Right renal pelvis (tissue), 4 donors: ENCODE results near the gene KIAA1549. TPM values are rescaled to one million over a fixed set of nuclear protein-coding genes. Genes with fewer than 3 reads are reported as not detected.
"Not testable (repeated sequence)": the region's sequence is repeated elsewhere in the genome, so short reads cannot be mapped to it uniquely, and the experiment has no call there.

Experiments
- DNase-seq, 4 donors: peaks; one replicate each; pipeline ENCODE4 v3.0.0-alpha.2; 2013; ENCODE audit warnings: low read depth in 4 of 4, low spot score in 3 of 4, missing footprints in 1 of 4
- polyA plus RNA-seq, 4 donors: library from polyadenylated mRNA; unstranded; fragments of 120-200 nt; gene quantifications; one replicate each; pipeline ENCODE4 v1.2.1, GENCODE V29; 2013; ENCODE audit not compliant: insufficient read length in 4 of 4

Gene KIAA1549
- polyA plus RNA-seq, 4 donors, result 12.2 to 14.0 (median 13.5) TPM

- no peak for DNase-seq
Measured at GRCh38 chr7:138945154-138945553, 36.0 kb downstream of the KIAA1549 start.

DNA sequence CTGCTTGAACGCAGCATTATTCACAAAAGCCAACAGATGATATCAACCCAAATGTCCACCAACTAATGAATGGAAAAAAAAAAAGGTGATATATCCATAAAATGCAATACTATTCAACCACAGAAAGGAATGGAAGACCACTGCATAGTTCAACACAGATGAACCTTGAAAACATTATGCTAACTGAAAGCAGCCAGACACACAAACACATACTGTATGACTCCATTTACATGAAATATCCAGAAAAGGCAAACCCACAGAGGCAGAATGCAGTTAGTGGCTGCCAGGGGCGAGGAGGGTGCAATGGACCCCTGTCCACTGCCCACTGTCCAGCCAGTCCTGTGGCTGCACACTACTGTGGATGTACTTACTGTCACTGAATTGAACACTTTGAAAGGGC lies 36.6 kb downstream of the KIAA1549 start:
- DNase-seq, result no peak

GRCh38 chr7:138943061-138943460 lies 38.1 kb downstream of the KIAA1549 start:
- DNase-seq, result no peak

GRCh38 chr7:138941545-138941944 lies 39.6 kb downstream of the KIAA1549 start:
- DNase-seq, result no peak

GRCh38 chr7:138940602-138941001 lies 40.6 kb downstream of the KIAA1549 start:
- not testable (repeated sequence) for DNase-seq

DNA sequence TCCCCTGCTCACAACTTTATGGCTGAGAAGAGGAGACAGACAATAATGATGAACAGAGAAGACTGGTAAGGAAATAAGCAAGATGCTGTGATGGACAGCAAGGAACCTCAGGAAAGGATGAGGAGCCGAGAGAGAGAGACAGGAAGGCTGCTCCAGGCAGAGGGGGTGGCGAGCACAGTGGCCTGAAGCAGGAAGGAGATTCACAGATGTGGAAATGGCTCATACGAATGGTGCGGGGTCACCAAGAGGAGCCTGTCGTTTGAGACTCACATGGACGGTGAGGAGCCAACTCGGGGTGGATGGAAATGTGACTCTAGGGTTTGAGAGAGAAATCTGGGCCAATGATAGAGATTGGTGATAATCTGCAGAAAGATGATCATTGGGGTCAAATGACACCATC lies 43.7 kb downstream of the KIAA1549 start:
- no peak for DNase-seq

- DNase-seq, result peak in 1 of 4 donors; percentile 18
Measured at GRCh38 chr7:138935465-138936011, 45.7 kb downstream of the KIAA1549 start.

- no peak for DNase-seq
Measured at GRCh38 chr7:138934861-138935260, 46.3 kb downstream of the KIAA1549 start.

- DNase-seq, result no peak
Measured at GRCh38 chr7:138934367-138934766, 46.8 kb downstream of the KIAA1549 start.

GRCh38 chr7:138932870-138933269 lies 48.3 kb downstream of the KIAA1549 start:
- no peak for DNase-seq

DNA sequence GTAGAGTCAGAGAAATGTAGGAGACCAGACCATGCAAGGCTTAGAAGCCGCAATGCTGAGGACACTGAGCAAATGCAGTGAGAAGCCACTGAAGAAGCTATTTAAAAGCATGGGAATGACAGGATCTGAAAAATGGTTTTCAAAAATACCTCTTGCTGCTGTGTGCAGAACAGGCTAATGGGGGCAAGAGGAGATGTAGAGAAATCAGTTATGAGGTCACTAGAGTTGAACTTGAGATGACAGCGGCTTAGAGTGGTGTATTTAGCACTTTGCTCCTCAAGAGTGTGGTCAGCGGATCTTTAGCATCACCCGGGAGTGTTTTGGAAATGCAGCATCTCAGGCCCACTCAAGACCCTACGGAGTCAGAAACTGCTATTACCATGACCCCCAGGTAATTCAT lies 48.8 kb downstream of the KIAA1549 start:
- no peak for DNase-seq

- DNase-seq, result no peak
Measured at GRCh38 chr7:138929969-138930368, 51.2 kb downstream of the KIAA1549 start.

GRCh38 chr7:138926241-138926612 lies 55.0 kb downstream of the KIAA1549 start:
- no peak for DNase-seq

DNA sequence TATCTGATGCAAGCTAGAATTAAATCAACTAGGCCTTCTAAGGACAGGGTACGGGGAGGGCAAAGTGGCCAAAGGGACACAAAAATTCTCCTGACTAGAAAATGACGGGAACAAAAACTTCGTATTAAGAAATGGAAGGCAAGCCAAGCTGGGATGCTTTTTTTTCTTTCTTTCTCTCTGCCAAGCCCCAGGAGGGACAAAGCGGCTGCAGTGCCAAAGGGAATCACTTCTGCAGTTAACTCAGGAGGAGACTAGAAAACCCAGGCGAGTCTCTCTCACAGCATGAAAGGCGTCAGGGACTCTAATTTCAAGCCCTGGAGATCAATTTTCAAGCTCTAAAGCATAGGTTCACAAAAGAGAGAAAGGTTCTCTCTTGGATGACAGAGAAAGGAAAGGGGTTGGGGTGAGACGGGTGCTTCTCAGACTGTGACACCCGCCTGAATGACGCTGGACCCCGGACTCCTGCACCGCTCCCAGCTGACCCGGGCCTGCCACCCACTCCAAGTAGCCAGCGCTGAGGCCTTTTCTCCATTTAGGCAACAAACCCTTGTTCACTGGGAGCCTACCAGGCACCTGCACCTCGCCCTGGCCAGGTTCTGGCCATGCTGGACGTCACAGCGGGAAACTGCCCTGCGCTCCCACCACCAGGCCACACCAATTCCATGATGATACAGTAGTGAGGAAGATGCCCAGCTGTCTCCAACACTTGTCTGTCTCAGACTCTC lies 56.5 kb downstream of the KIAA1549 start:
- DNase-seq, result no peak

- no peak for DNase-seq
Measured at GRCh38 chr7:138921277-138921676, 59.9 kb downstream of the KIAA1549 start.

GRCh38 chr7:138919911-138920310 lies 61.3 kb downstream of the KIAA1549 start:
- DNase-seq, result no peak

- no peak for DNase-seq
Measured at GRCh38 chr7:138919216-138919615, 62.0 kb downstream of the KIAA1549 start.

- DNase-seq, result no peak
Measured at GRCh38 chr7:138918756-138919155, 62.4 kb downstream of the KIAA1549 start.

GRCh38 chr7:138918176-138918575 lies 63.0 kb downstream of the KIAA1549 start:
- no peak for DNase-seq

DNA sequence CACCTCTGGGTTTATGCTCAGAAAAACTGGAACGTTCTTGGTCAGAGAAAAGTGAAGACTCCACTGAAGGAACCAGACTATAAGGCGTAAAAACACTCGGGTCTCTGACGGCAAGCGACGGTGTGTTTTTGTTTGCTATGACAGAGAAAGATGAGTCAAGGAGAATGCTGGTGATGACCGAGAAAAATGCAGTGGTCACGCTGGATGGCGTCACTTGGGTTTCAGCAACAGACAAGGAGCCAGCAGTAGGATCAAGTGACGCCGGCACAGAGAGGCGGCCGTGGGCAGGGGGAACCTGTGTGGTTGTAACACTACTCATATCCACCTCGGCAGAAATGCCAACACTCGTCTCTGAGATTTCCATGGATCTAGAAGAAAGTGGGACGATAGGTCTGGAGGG lies 63.4 kb downstream of the KIAA1549 start:
- no peak for DNase-seq

DNA sequence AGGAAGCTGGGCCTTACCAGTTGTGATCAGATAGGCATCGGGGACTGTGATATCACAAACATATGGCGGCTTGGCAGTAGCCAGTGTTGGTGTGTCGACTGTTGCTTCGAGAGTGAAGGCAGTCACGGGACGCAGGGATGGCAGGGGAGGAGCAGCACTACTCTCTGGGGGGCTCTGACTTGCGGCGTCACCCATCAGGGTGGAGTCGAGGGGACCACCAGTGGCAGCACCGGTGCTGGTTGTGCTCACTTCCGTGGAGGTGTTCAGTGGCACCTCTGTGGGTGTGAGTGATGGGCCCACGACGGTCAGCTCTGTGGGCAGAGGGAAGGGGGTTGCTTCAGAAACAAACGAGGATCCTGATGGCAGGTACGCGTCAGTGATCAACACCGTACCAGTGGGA lies 64.5 kb downstream of the KIAA1549 start:
- DNase-seq, result no peak

GRCh38 chr7:138916275-138916674 lies 64.9 kb downstream of the KIAA1549 start:
- no peak for DNase-seq

GRCh38 chr7:138913783-138914182 lies 67.4 kb downstream of the KIAA1549 start:
- DNase-seq, result no peak
